HepG2 (cell line): Measurements from ENCODE around the gene CAMK2D. TPM values are rescaled to one million over a fixed set of nuclear protein-coding genes. Genes with fewer than 3 reads are reported as not detected.

ENCODE experiments used
- ATAC-seq: fragments of 200-7000 bp; cut with Tn5 transposase; 3 replicates; pipeline ENCODE4 v1.9.1; 2020; ENCODE audit warnings: mild to moderate bottlenecking, moderate library complexity
- BruUV-seq: library from RNA; stranded (reverse); fragments of 400-500 nt; replicated peaks from 2 replicates; lab custom pipeline; 2021; lab: Mats Ljungman, UMichigan
- CTCF ChIA-PET: fragments of 300-600 bp; formaldehyde crosslinking; extraction: SDS; loops from one replicate; lab custom pipeline; 2021; ENCODE audit warnings: low total read pairs, inconsistent platforms, low intra/inter-chr PET ratio; lab: Yijun Ruan, JAX
- POLR2A ChIA-PET: fragments of 350-600 bp; sonication (Branson Sonifier 250); formaldehyde crosslinking; loops from one replicate; lab custom pipeline; 2020; ENCODE audit warnings: antibody characterized with exemption, inconsistent platforms; lab: Yijun Ruan, JAX
- DNase-seq: peaks from one replicate; pipeline ENCODE4 v3.0.0-alpha.2; 2015; ENCODE audit warnings: low spot score
- FAIRE-seq: peaks from 3 replicates; lab custom pipeline; 2011; peaks lifted over from hg19 to GRCh38; lab: Jason Lieb, UNC
- H2AFZ ChIP-seq: one replicate; pipeline ENCODE4 v1.6.1; 2011; ENCODE audit warnings: low read length, inconsistent platforms
- H3K27ac ChIP-seq: fragments of 300-600 bp; 3 replicates; pipeline ENCODE4 v1.8.0; 2011; ENCODE audit warnings: mixed run types, mild to moderate bottlenecking, mixed read lengths, low read length, inconsistent platforms; ENCODE audit not compliant: insufficient read depth; ENCODE audit errors: extremely low read length
- H3K27me3 ChIP-seq, 2 experiments: fragments of 200-600 bp in 1 of 2; 2 replicates in 1 of 2; 3 replicates in 1 of 2; pipeline versions ENCODE4 v1.6.0 to v1.8.0; 2011; ENCODE audit warnings: low read length in 2 of 2, mild to moderate bottlenecking in 2 of 2, moderate library complexity in 2 of 2, inconsistent platforms in 1 of 2; ENCODE audit not compliant: insufficient read depth in 2 of 2, control insufficient read depth in 1 of 2
- H3K36me3 ChIP-seq, 2 experiments: fragments of 200-600 bp in 1 of 2; replicated peaks in 1 of 2; 2 replicates in 1 of 2; 3 replicates in 1 of 2; pipeline versions ENCODE4 v1.5.1 to v1.8.0; 2011; ENCODE audit warnings: low read length in 2 of 2, inconsistent platforms in 1 of 2; ENCODE audit not compliant: insufficient read depth in 2 of 2, control insufficient read depth in 1 of 2
- H3K4me1 ChIP-seq: 2 replicates; pipeline ENCODE4 v1.5.1; 2012; ENCODE audit warnings: low read length, inconsistent platforms; ENCODE audit not compliant: insufficient read depth
- H3K4me2 ChIP-seq: 2 replicates; pipeline ENCODE4 v1.6.0; 2011; ENCODE audit warnings: low read depth, low read length, inconsistent platforms
- H3K4me3 ChIP-seq, 3 experiments: fragments of 200-600 bp in 1 of 3; sonication (generic), shearing (Covaris generic) in 1 of 3; replicated peaks in 1 of 3; 2 replicates each; pipeline ENCODE4 v1.5.1; 2011 to 2016; ENCODE audit warnings: low read length in 3 of 3, inconsistent platforms in 2 of 3, low read depth in 2 of 3, mild to moderate bottlenecking in 2 of 3, control low read depth in 1 of 3, mixed read lengths in 1 of 3; ENCODE audit not compliant: insufficient read depth in 1 of 3
- H3K79me2 ChIP-seq: one replicate; pipeline ENCODE4 v1.6.1; 2011; ENCODE audit warnings: low read length, inconsistent platforms; ENCODE audit not compliant: insufficient read depth
- H3K9ac ChIP-seq: 2 replicates; pipeline ENCODE4 v1.6.0; 2011; ENCODE audit warnings: mild to moderate bottlenecking, low read depth, low read length, inconsistent platforms; ENCODE audit not compliant: insufficient read depth
- H3K9me3 ChIP-seq: 2 replicates; pipeline ENCODE4 v1.5.1; 2012; ENCODE audit warnings: mild to moderate bottlenecking, low read length
- H4K20me1 ChIP-seq: 2 replicates; pipeline ENCODE4 v1.6.0; 2011; ENCODE audit warnings: inconsistent platforms, mild to moderate bottlenecking, low read length, moderate library complexity; ENCODE audit not compliant: insufficient read depth
- MZF1 ChIP-seq: sonication (generic); formaldehyde crosslinking; IDR thresholded peaks from 2 replicates; pipeline ENCODE4 v1.8.1; 2023; ENCODE audit warnings: mild to moderate bottlenecking, missing genetic modification reagents, borderline replicate concordance
- RARA ChIP-seq: IDR thresholded peaks from 2 replicates; pipeline ENCODE4 v1.6.1; 2016; ENCODE audit warnings: missing genetic modification reagents, missing compliant biosample characterization
- RFX3 ChIP-seq: IDR thresholded peaks from 2 replicates; pipeline ENCODE4 v1.6.1; 2016; ENCODE audit warnings: missing biosample characterization, missing genetic modification reagents
- SP140L ChIP-seq: sonication (generic); formaldehyde crosslinking; IDR thresholded peaks from 2 replicates; pipeline ENCODE4 v1.4.0; 2020; ENCODE audit warnings: missing genetic modification reagents, borderline replicate concordance
- SRY ChIP-seq: sonication (generic); formaldehyde crosslinking; IDR thresholded peaks from 2 replicates; pipeline ENCODE4 v1.8.0; 2022; ENCODE audit warnings: mild to moderate bottlenecking, missing genetic modification reagents
- U2AF1 ChIP-seq: fragments of 200-400 bp; formaldehyde crosslinking; optimal IDR thresholded peaks from 2 replicates; pipeline ENCODE3; 2017; ENCODE audit warnings: mild to moderate bottlenecking, low read depth, low read length
- ZNF550 ChIP-seq: sonication (generic); formaldehyde crosslinking; IDR thresholded peaks from 2 replicates; pipeline ENCODE4 v1.4.0; 2020; ENCODE audit warnings: mild to moderate bottlenecking, missing genetic modification reagents, borderline replicate concordance
- ZNF75D ChIP-seq: sonication (generic); formaldehyde crosslinking; IDR thresholded peaks from 2 replicates; pipeline ENCODE4 v1.8.1; 2023; ENCODE audit warnings: missing genetic modification reagents, mild to moderate bottlenecking, borderline replicate concordance
- ZNF883 ChIP-seq: sonication (generic); formaldehyde crosslinking; IDR thresholded peaks from 2 replicates; pipeline ENCODE4 v1.5.1; 2020; ENCODE audit warnings: mild to moderate bottlenecking, missing genetic modification reagents; ENCODE audit errors: not compliant biosample characterization
- WGBS: methylation state at CpG from one replicate; pipeline ENCODE4 v1.1.6; 2017; ENCODE audit warnings: low lambda C conversion rate; 5-methylcytosine and 5-hydroxymethylcytosine counted together
- in situ Hi-C: cut with HindIII; loops from 2 replicates; pipeline ENCODE4 v1.10.0; 2017; ENCODE audit warnings: low pct_unique_long_range_greater_than_20kb; ENCODE audit not compliant: extremely low pct_ligation_motif_present
- intact Hi-C: fragments of 100-400 bp; cut with micrococcal nuclease; formaldehyde crosslinking; loops from one replicate; pipeline ENCODE4 v1.10.0; 2022; ENCODE audit not compliant: unreplicated experiment
- polyA plus RNA-seq, 8 experiments: library from polyadenylated mRNA; depleted of rRNA in 3 of 8; stranded (reverse) in 7 of 8; unstranded in 1 of 8; fragments of >200 nt; fragmentation: Illumina TruSeq in 4 of 8; extraction: Trizol in 4 of 8; gene quantifications; 2 replicates each; pipeline versions ENCODE4 v1.2.1 to v1.2.3, GENCODE V29; 2011 to 2016; ENCODE audit warnings: low read depth in 4 of 8, missing spikeins in 1 of 8, mixed read lengths in 1 of 8; ENCODE audit not compliant: insufficient read depth in 1 of 8
- total RNA-seq, 5 experiments: library from RNA; depleted of rRNA; stranded (reverse); fragments of >200 nt; fragmentation: Illumina TruSeq; extraction: Trizol; gene quantifications; 2 replicates each; pipeline ENCODE4 v1.2.3, GENCODE V29; 2016; ENCODE audit warnings: low read depth in 1 of 5
- TF ChIP-seq, protein P1 (sequence below): sonication (generic); formaldehyde crosslinking; IDR thresholded peaks from 2 replicates; pipeline ENCODE4 v1.5.0; 2020; ENCODE audit warnings: missing genetic modification reagents
- TF ChIP-seq, protein P2 (sequence below): sonication (generic); formaldehyde crosslinking; IDR thresholded peaks from 2 replicates; pipeline ENCODE4 v1.8.1; 2023; ENCODE audit warnings: mild to moderate bottlenecking, moderate library complexity, missing genetic modification reagents
- TF ChIP-seq, protein P3 (sequence below): IDR thresholded peaks from 2 replicates; pipeline ENCODE4 v1.6.1; 2018; ENCODE audit warnings: missing genetic modification reagents, mild to moderate bottlenecking, missing compliant biosample characterization

The CAMK2D gene
- total and polyA plus RNA-seq, 2 of the 13 experiments (the other 11 are each of a cell fraction or from before 2014, with no cell fraction given), result 18.0 to 65.4 TPM

DNA sequence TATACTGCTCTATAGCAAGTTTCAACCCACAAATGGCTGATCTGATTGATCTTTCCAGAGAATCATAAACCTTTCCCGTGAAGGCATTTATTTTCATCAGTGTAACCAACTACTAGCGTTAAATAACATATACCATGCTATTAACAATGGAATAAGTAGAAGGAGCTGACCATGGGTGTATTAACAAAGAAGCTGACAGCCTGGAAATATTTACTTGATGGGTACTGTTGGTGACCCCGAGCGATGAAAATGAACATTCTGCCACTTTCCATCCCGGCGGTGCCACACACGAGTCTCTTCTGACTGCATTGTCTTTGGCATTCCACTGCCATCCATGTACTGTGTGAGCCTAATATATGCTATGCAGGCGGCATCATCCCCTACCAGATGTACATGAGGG lies 304.4 kb downstream of the CAMK2D start:
- BruUV-seq, result no TSS peak
- intact Hi-C loops, result no loop called here
- H3K9ac ChIP-seq, result no peak overlapping the region
- H3K4me3 ChIP-seq, result no peak overlapping the region
- peaks cover 5 to 23% of the 10 kb centered on the region in 2 experiments; a peak in 3 of 5 replicates for H3K36me3 ChIP-seq
- H2AFZ ChIP-seq, result no peak overlapping the region
- ChIA-PET POLR2A (no interaction called here), CTCF (no interaction called here)
- DNase-seq, result no peak
- 96% methylated on average over 8 of the region's 8 CpGs for WGBS
- in situ Hi-C loops, result no loop called here
- FAIRE-seq, result no peak
- no peak overlapping the region for H3K27ac ChIP-seq
- no peaks in the 10 kb centered on the region for H3K27me3 ChIP-seq
- no peak overlapping the region for H3K4me2 ChIP-seq
- no peak for TF ChIP-seq ZNF550
- no peak for TF ChIP-seq SP140L (CRISPR knock-in tag)
- no peak for TF ChIP-seq SRY (CRISPR knock-in tag)
- TF ChIP-seq ZNF883 (CRISPR knock-in tag), result no peak
- no peak for TF ChIP-seq RARA (CRISPR knock-in tag)
- TF ChIP-seq, protein P1, sequence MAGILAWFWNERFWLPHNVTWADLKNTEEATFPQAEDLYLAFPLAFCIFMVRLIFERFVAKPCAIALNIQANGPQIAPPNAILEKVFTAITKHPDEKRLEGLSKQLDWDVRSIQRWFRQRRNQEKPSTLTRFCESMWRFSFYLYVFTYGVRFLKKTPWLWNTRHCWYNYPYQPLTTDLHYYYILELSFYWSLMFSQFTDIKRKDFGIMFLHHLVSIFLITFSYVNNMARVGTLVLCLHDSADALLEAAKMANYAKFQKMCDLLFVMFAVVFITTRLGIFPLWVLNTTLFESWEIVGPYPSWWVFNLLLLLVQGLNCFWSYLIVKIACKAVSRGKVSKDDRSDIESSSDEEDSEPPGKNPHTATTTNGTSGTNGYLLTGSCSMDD, result no peak
- TF ChIP-seq RFX3 (CRISPR knock-in tag), result no peak
- TF ChIP-seq, protein P2, sequence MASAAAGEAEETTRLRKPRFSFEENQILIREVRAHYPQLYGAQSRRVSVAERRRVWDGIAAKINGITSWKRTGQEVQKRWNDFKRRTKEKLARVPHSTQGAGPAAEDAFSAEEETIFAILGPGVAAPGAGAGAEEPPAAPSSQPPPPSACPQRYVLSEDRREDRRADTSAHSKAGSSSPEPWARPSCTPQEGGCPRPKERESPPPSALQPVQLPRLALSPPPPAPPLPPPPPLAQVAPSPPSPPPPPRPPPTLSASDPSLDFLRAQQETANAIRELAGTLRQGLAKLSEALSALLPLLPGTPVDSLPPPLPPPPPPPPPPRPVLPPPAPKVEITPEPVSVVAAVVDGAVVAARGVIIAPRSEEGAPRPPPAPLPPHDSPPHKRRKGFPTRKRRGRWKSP (CRISPR knock-in tag), result no peak
- TF ChIP-seq, protein P3, sequence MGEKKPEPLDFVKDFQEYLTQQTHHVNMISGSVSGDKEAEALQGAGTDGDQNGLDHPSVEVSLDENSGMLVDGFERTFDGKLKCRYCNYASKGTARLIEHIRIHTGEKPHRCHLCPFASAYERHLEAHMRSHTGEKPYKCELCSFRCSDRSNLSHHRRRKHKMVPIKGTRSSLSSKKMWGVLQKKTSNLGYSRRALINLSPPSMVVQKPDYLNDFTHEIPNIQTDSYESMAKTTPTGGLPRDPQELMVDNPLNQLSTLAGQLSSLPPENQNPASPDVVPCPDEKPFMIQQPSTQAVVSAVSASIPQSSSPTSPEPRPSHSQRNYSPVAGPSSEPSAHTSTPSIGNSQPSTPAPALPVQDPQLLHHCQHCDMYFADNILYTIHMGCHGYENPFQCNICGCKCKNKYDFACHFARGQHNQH (CRISPR knock-in tag), result no peak
- TF ChIP-seq MZF1 (CRISPR knock-in tag), result no peak
- TF ChIP-seq ZNF75D, result no peak
- TF ChIP-seq U2AF1, result no peak
- ATAC-seq, result no peak
- no peaks in the 10 kb centered on the region for H3K9me3 ChIP-seq
- no peaks in the 10 kb centered on the region for H3K4me1 ChIP-seq
- no peaks in the 10 kb centered on the region for H3K79me2 ChIP-seq
- no peaks in the 10 kb centered on the region for H4K20me1 ChIP-seq
